ENCODE results near the gene IL4I1. TPM values are rescaled to one million over a fixed set of nuclear protein-coding genes. Genes with fewer than 3 reads are reported as not detected.

Gene IL4I1
- total and polyA plus RNA-seq, 2 of the 4 experiments (the other 2 are of a cell fraction) = 0.31 to 0.36 TPM

GRCh38 chr19:49925486-49925885 lies 28.8 kb upstream of the IL4I1 start:
- ATAC-seq (ENCODE audit: low read depth) (no peak), DNase-seq (no peak)
- Histone ChIP-seq H3K27ac (ENCODE audit: insufficient read depth, low read length) (no peak overlapping the region), H2BK120ac (ENCODE audit: low read depth, low read length) (no peak overlapping the region), H4K5ac (ENCODE audit: low read depth, low read length) (no peak overlapping the region), H3K9me1 (ENCODE audit: insufficient read depth, low read length) (peaks cover 21% of the 10 kb centered on the region), H3K79me1 (ENCODE audit: low read depth in 1 of 2, low read length in 2 of 2) (peaks cover 25 to 76% of the 10 kb centered on the region in 2 experiments), H2BK5ac (ENCODE audit: low read depth, low read length, poor library complexity, severe bottlenecking) (no peak overlapping the region), H3K4me2 (ENCODE audit: low read depth, low read length) (no peak overlapping the region), H3K14ac (replicated peaks; ENCODE audit: low read depth, low read length) (no peak overlapping the region), H3K56ac (ENCODE audit: extremely low read depth, insufficient read depth, low read length) (no peak overlapping the region), H3K4me1 (ENCODE audit: control insufficient read depth, insufficient read depth, low read length) (peaks cover 17% of the 10 kb centered on the region), H3K27me3 (ENCODE audit: control insufficient read depth, insufficient read depth, low read length) (no peaks in the 10 kb centered on the region), H4K8ac (ENCODE audit: low read depth in 2 of 2, low read length in 2 of 2) (no peak overlapping the region), H2AK5ac (ENCODE audit: low read depth, low read length) (no peak overlapping the region), H2BK20ac (ENCODE audit: low read depth, low read length) (no peak overlapping the region), H2AFZ (replicated peaks; ENCODE audit: low read length, poor library complexity) (no peak overlapping the region), H3K9ac (ENCODE audit: low read depth, low read length) (no peak overlapping the region), H3K4me3 (ENCODE audit: insufficient read depth, low read depth, low read length) (no peak overlapping the region), H3K23ac (ENCODE audit: low read depth, low read length) (no peak overlapping the region), H2AK9ac (replicated peaks; ENCODE audit: low read depth, low read length, poor library complexity) (no peak overlapping the region), H3K18ac (ENCODE audit: low read depth, low read length) (no peak overlapping the region), H3K9me3 (ENCODE audit: control insufficient read depth, insufficient read depth, low read length) (no peaks in the 10 kb centered on the region), H4K20me1 (ENCODE audit: insufficient read depth, low read length) (peaks cover 40% of the 10 kb centered on the region), H2BK15ac (ENCODE audit: low read depth, low read length) (no peak overlapping the region), H3K4ac (ENCODE audit: low read depth, low read length) (no peak overlapping the region), H3K36me3 (ENCODE audit: control insufficient read depth, insufficient read depth, low read length) (peaks cover 22% of the 10 kb centered on the region), H4K91ac (ENCODE audit: insufficient read depth, low read depth, low read length) (no peak overlapping the region)
- CTCF ChIA-PET = no interaction called here
- TF ChIP-seq CTCF (conservative IDR thresholded peaks at IDR 0.05; ENCODE audit: low read depth, low read length) = no peak
- no peak for TF ChIP-seq USF2 (IDR thresholded peaks at IDR 0.05; ENCODE audit: low read depth, low read length)
- no peak for TF ChIP-seq RAD21 (IDR thresholded peaks at IDR 0.05; ENCODE audit: low read length)
- TF ChIP-seq POLR2A (IDR thresholded peaks at IDR 0.05; ENCODE audit: low read depth, low read length) = no peak
- no peak for TF ChIP-seq RFX5 (IDR thresholded peaks at IDR 0.05; ENCODE audit: low read depth, low read length)
- no peak for TF ChIP-seq ELK1 (IDR thresholded peaks at IDR 0.05; ENCODE audit: borderline replicate concordance, low read depth, low read length)
- no peak for TF ChIP-seq CHD1 (IDR thresholded peaks at IDR 0.05; ENCODE audit: low read depth, low read length)
- no peak for TF ChIP-seq MAFK (IDR thresholded peaks at IDR 0.05; ENCODE audit: low read depth, low read length)
- no peak for TF ChIP-seq NFE2L2 (IDR thresholded peaks at IDR 0.05; ENCODE audit: low read depth, low read length)
- TF ChIP-seq CEBPB (IDR thresholded peaks at IDR 0.05; ENCODE audit: low read depth, low read length) = no peak
- no peak for TF ChIP-seq BHLHE40 (IDR thresholded peaks at IDR 0.05; ENCODE audit: low read depth, low read length)
- TF ChIP-seq MAZ (IDR thresholded peaks at IDR 0.05; ENCODE audit: borderline replicate concordance, low read depth, low read length) = no peak
- no TSS peak for BruUV-seq (replicated peaks)
- POLR2A ChIA-PET (ENCODE audit: unreplicated experiment) = no interaction called here
- 100% methylated on average over 3 of the region's 5 CpGs; no CpG with 5 or more reads in 1 of the 2 experiments for WGBS, 2 experiments (ENCODE audit: extremely low coverage in 2 of 2, insufficient read length in 1 of 2)
- dilution Hi-C loops (cut with HindIII; ENCODE audit: low sequenced_read_pairs, unreplicated experiment) = no loop called here
- intact Hi-C loops (cut with micrococcal nuclease) = no loop called here
- in situ Hi-C loops (cut with MboI; ENCODE audit: low sequenced_read_pairs) = no loop called here
